ENCODE results near the gene ATL1.

DNA sequence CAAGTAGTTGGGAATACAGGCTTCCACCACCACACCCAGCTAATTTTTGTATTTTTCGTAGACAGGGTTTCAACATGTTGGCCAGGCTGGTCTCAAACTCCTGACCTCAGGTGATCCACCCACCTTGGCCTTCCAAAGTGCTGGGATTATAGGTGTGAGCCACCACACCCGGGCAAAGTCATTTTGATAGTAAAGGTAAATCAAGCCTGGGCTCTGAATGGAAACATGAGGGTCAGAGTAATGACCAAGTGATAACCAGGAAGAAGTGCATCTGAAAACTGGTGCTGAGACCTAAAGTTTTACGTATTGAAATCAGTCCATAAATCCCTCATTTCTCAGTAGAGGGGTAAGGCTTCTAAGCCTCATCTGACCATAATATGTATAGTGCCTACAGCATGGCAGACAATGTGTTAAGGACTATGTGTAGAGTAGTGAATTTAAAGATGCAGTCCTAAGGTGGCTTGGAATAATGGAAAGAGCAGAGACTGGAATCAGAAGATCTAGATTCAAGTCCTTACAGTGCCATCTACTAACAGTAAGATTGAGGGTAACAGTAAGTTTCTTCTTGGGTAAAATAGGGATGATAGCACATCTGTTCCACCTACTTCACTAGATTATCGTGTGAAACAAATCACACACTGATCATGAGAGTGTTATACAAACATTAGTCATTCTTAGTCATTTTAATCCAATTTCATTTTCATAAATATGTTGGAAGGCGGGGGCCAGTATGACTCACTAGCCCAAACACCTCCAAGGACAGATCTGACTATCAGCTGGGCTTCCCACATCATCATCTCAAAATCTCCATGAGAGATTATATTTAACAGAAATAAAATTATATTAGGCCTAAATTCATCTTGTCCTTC is 38.8 kb upstream of the ATL1 start:
- no peak for TF ChIP-seq ZNF543 (CRISPR knock-in tag; IDR thresholded peaks at IDR 0.05)
- no peak for TF ChIP-seq HES4 (CRISPR knock-in tag; IDR thresholded peaks at IDR 0.05; ENCODE audit: borderline replicate concordance)
- no peak for TF ChIP-seq ZNF382 (CRISPR knock-in tag; IDR thresholded peaks at IDR 0.05; ENCODE audit: borderline replicate concordance)
- TF ChIP-seq ZNF788 (CRISPR knock-in tag; IDR thresholded peaks at IDR 0.05; ENCODE audit: borderline replicate concordance) = no peak
- no peak for TF ChIP-seq POLR2AphosphoS5 (IDR thresholded peaks at IDR 0.05; ENCODE audit: low read depth, low read length)
- no peak for TF ChIP-seq KAT8 (CRISPR knock-in tag; IDR thresholded peaks at IDR 0.05)
- TF ChIP-seq, protein P1, sequence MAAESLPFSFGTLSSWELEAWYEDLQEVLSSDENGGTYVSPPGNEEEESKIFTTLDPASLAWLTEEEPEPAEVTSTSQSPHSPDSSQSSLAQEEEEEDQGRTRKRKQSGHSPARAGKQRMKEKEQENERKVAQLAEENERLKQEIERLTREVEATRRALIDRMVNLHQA (CRISPR knock-in tag; IDR thresholded peaks at IDR 0.05) = no peak
- TF ChIP-seq ZNF232 (CRISPR knock-in tag; IDR thresholded peaks at IDR 0.05; ENCODE audit: borderline replicate concordance) = no peak
- TF ChIP-seq MXI1 (IDR thresholded peaks at IDR 0.05; ENCODE audit: borderline replicate concordance, low read depth, low read length) = no peak
- TF ChIP-seq, protein P2, sequence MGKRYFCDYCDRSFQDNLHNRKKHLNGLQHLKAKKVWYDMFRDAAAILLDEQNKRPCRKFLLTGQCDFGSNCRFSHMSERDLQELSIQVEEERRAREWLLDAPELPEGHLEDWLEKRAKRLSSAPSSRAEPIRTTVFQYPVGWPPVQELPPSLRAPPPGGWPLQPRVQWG (CRISPR knock-in tag; IDR thresholded peaks at IDR 0.05; ENCODE audit: borderline replicate concordance, low read depth) = no peak
- TF ChIP-seq, protein P3, sequence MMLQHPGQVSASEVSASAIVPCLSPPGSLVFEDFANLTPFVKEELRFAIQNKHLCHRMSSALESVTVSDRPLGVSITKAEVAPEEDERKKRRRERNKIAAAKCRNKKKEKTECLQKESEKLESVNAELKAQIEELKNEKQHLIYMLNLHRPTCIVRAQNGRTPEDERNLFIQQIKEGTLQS (CRISPR knock-in tag; IDR thresholded peaks at IDR 0.05) = no peak
- no peak for TF ChIP-seq CREB1 (IDR thresholded peaks at IDR 0.05)
- no peak for TF ChIP-seq CREB1 (CRISPR knock-in tag; IDR thresholded peaks at IDR 0.05)
- no peak for TF ChIP-seq GLI4 (CRISPR knock-in tag; IDR thresholded peaks at IDR 0.05; ENCODE audit: borderline replicate concordance)
- no peak for TF ChIP-seq ZSCAN20 (CRISPR knock-in tag; IDR thresholded peaks at IDR 0.05; ENCODE audit: borderline replicate concordance)

Measured in HepG2 (cell line).